Endothelial cell of umbilical vein (primary cell): ENCODE measurements around the gene TMEM164.

Experiments
- POLR2A ChIP-seq: IDR thresholded peaks from 2 replicates; pipeline ENCODE4 v1.6.1; 2012; ENCODE audit warnings: low read depth, mild to moderate bottlenecking, control low read depth, low read length
- POLR2AphosphoS5 ChIP-seq: IDR thresholded peaks from 2 replicates; pipeline ENCODE4 v1.6.1; 2012; ENCODE audit warnings: low read depth, mild to moderate bottlenecking, control low read depth, low read length, moderate library complexity; ENCODE audit not compliant: insufficient read depth
- TF ChIP-seq, protein P1 (sequence below), 2 donors: IDR thresholded peaks; 1 replicate in 1 of 2; 2 replicates in 1 of 2; pipeline ENCODE4 v1.5.1; 2011; ENCODE audit warnings: low read length in 2 of 2, mild to moderate bottlenecking in 2 of 2, moderate library complexity in 2 of 2, control low read depth in 1 of 2, inconsistent platforms in 1 of 2, low read depth in 1 of 2; ENCODE audit not compliant: insufficient read depth in 1 of 2; ENCODE audit errors: extremely low read depth in 1 of 2

DNA sequence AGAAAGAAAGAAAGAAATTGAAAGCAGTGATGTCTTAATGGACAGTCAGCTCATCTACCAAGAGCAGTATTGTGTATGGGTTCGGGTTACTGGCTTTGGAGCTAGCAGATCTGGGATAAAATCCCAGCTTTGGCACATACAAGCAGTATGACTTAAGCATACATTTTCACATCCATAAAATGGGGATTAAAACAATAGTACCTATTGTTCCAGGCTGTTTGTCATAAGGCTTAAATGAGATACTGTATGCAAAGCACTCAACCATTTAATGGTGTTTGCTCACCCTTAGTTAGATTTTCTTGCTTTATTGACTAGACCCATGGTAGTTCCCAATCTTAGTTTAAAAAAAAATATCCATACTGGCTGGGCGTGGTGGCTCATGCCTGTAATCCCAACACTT lies 7.8 kb upstream of the TMEM164 start:
- TF ChIP-seq POLR2AphosphoS5: no peak
- TF ChIP-seq, protein P1, sequence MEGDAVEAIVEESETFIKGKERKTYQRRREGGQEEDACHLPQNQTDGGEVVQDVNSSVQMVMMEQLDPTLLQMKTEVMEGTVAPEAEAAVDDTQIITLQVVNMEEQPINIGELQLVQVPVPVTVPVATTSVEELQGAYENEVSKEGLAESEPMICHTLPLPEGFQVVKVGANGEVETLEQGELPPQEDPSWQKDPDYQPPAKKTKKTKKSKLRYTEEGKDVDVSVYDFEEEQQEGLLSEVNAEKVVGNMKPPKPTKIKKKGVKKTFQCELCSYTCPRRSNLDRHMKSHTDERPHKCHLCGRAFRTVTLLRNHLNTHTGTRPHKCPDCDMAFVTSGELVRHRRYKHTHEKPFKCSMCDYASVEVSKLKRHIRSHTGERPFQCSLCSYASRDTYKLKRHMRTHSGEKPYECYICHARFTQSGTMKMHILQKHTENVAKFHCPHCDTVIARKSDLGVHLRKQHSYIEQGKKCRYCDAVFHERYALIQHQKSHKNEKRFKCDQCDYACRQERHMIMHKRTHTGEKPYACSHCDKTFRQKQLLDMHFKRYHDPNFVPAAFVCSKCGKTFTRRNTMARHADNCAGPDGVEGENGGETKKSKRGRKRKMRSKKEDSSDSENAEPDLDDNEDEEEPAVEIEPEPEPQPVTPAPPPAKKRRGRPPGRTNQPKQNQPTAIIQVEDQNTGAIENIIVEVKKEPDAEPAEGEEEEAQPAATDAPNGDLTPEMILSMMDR (IDR thresholded peaks at IDR 0.05; ENCODE audit: extremely low read depth in 1 of 2, insufficient read depth in 1 of 2, low read depth in 1 of 2, low read length in 2 of 2): no peak
- TF ChIP-seq POLR2A: no peak
